K562 (cell line): ENCODE measurements around the gene ITGA7. TPM values are rescaled to one million over a fixed set of nuclear protein-coding genes. Genes with fewer than 3 reads are reported as not detected.

Experiments
- ASH1L ChIP-seq: fragments of 450-650 bp; IDR thresholded peaks from 2 replicates; pipeline ENCODE4 v1.6.1; 2018; ENCODE audit warnings: borderline replicate concordance, mild to moderate bottlenecking, low read depth; ENCODE audit not compliant: partially characterized antibody
- DIDO1 ChIP-seq: fragments of 450-650 bp; IDR thresholded peaks from 2 replicates; pipeline ENCODE4 v1.6.1; 2016; ENCODE audit warnings: low read depth, missing biosample characterization, missing genetic modification characterization
- DPF2 ChIP-seq: fragments of 450-650 bp; IDR thresholded peaks from 2 replicates; pipeline ENCODE4 v1.6.1; 2016
- EGR1 ChIP-seq: fragments of 450-650 bp; conservative IDR thresholded peaks from 2 replicates; pipeline ENCODE4 v1.6.1; 2017; ENCODE audit warnings: mild to moderate bottlenecking
- HLTF ChIP-seq: fragments of 450-650 bp; IDR thresholded peaks from 2 replicates; pipeline ENCODE4 v1.6.1; 2016
- MTA1 ChIP-seq: fragments of 450-650 bp; IDR thresholded peaks from 2 replicates; pipeline ENCODE4 v1.6.1; 2017; ENCODE audit warnings: borderline replicate concordance
- NBN ChIP-seq: fragments of 450-650 bp; IDR thresholded peaks from 2 replicates; pipeline ENCODE4 v1.6.1; 2016; ENCODE audit warnings: low read depth, mild to moderate bottlenecking
- RHOXF2B ChIP-seq: fragments of 250-450 bp; sonication (Bioruptor Pico); conservative IDR thresholded peaks from 2 replicates; pipeline ENCODE4 v1.5.1; 2021
- SMARCA4 ChIP-seq: fragments of 450-650 bp; IDR thresholded peaks from 2 replicates; pipeline ENCODE4 v1.6.1; 2016
- TCFL5 ChIP-seq: fragments of 250-450 bp; sonication (Bioruptor Pico); conservative IDR thresholded peaks from 2 replicates; pipeline ENCODE4 v1.6.1; 2021; ENCODE audit warnings: mild to moderate bottlenecking, moderate library complexity, matching md5 sums
- ZBTB40 ChIP-seq, 2 experiments: fragments of 450-650 bp in 1 of 2; sonication (generic) in 1 of 2; formaldehyde crosslinking in 1 of 2; IDR thresholded peaks; 2 replicates each; pipeline versions ENCODE4 v1.7.1 to v1.9.0; 2016 to 2022; ENCODE audit warnings: inconsistent platforms in 1 of 2, mild to moderate bottlenecking in 1 of 2, missing genetic modification reagents in 1 of 2
- ZNF407 ChIP-seq: fragments of 450-650 bp; IDR thresholded peaks from 2 replicates; pipeline ENCODE4 v1.6.1; 2016; ENCODE audit warnings: low read depth
- polyA plus RNA-seq, 8 experiments: library from polyadenylated mRNA; depleted of rRNA in 4 of 8; stranded (reverse) in 5 of 8; unstranded in 3 of 8; fragments of >200 nt; fragmentation: Nextera tagmentation in 2 of 8; fragmentation: Illumina TruSeq in 1 of 8; extraction: Ambion mirVana in 2 of 8; extraction: Trizol in 1 of 8; gene quantifications; 2 replicates each; pipeline versions ENCODE4 v1.2.1 to v1.2.3, GENCODE V29; 2011 to 2014; ENCODE audit warnings: inconsistent platforms in 1 of 8, missing spikeins in 1 of 8
- total RNA-seq, 7 experiments: library from RNA; depleted of rRNA in 6 of 7; stranded (reverse); fragments of >200 nt in 6 of 7; fragmentation: Illumina TruSeq in 2 of 7; extraction: Trizol in 2 of 7; gene quantifications; 2 replicates each; pipeline versions ENCODE4 v1.2.1 to v1.2.3, GENCODE V29; 2011 to 2021; ENCODE audit warnings: low replicate concordance in 1 of 7

ITGA7 gene
- total and polyA plus RNA-seq, 9 of the 15 experiments (the other 6 are each of a cell fraction or from before 2014, with no cell fraction given), result 0.11 to 2.3 (median 0.56) TPM; not detected in 1

- TF ChIP-seq SMARCA4 (peak; percentile 92), RHOXF2B (CRISPR knock-in tag) (no peak), DPF2 (peak; percentile 96), EGR1 (peak; percentile 95), MTA1 (peak; percentile 87), TCFL5 (CRISPR knock-in tag) (no peak), ZNF407 (peak; percentile 57; the same call in 1 of the 2 replicates), ZBTB40 (IDR thresholded peaks at IDR 0.05) (peak; percentile 67), ZBTB40 (CRISPR knock-in tag; IDR thresholded peaks at IDR 0.05) (no peak), DIDO1 (no peak), NBN (peak; percentile 97), ASH1L (peak; percentile 63), HLTF (peak; percentile 98)
Observed at GRCh38 chr12:55742719-55743405, 35.2 kb upstream of the ITGA7 start, which contains the start of gene GDF11 (continued).
